Stimulated activated CD4-positive, alpha-beta T cell treated with anti-CD3 and anti-CD28 coated beads, Interleukin-1b, Interleukin-23, amount 100 ng/mL, for 1 hour (primary cell): ENCODE measurements around the gene SLC25A17.

Source experiments
- DNase-seq, 2 donors: peaks; one replicate each; pipeline ENCODE4 v3.0.0-alpha.2; 2020; ENCODE audit warnings: low read depth in 2 of 2

SLC25A17 gene

GRCh38 chr22:40758390-40758789 is 60.8 kb downstream of the SLC25A17 start:
- DNase-seq: no peak

DNA sequence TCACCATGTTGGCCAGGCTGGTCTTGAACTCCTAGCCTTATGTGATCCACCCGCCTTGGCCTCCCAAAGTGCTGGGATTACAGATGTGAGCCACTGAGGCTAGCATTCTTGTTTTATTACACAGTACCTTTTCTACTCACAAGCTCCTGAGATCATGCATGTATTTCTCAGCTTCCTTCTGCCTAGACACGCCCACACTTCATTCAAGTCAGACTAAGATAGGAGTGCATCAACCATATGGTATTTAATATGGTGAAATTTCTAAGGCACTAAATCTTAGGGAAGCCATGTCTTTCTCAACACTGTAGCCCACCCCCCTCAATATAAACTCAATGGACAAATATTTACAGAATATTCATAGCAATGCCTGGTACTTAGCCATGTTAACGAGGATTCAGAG is 62.1 kb downstream of the SLC25A17 start:
- no peak for DNase-seq

DNA sequence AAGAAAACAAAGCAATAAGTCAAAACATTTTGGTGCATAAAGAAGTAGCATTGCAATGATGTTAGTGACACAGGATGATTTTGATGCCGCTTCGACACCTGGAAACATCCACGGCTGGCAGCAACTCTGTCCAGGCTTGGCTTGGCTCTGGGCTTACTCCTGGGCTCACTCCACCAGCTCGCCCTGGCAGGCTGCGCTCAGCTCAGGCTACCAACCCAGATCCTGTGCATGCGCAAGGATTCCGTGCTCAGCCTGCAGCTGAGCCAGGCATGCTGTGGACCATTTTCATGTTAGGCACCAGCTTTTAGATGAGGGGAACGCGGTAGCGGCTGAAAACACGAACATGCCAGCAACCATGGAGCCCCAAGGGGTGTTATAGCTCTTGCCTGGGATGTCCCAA is 66.0 kb downstream of the SLC25A17 start:
- no peak for DNase-seq

- no peak for DNase-seq
Observed at GRCh38 chr22:40751250-40751649, 67.9 kb downstream of the SLC25A17 start.

DNA sequence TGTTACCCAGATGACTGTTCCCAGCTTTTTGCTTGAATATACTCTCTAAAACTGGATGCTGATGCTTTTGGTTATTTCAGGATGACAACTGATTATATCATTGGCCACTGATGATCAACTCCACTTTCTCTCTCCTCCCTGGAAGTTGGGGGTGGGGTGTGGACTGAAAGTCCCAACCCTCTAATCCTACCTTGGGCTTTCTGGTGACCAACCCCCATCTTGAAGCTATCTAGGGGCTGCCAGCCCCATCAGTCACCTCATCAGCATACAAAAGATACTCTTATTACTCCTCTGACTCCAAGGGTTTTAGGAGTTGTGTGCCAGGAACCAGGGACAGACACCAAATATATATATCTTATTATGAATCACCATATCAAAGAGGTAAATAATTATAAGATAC is 69.3 kb downstream of the SLC25A17 start:
- DNase-seq: no peak

GRCh38 chr22:40748388-40749355 is 70.5 kb downstream of the SLC25A17 start:
- no peak for DNase-seq

DNA sequence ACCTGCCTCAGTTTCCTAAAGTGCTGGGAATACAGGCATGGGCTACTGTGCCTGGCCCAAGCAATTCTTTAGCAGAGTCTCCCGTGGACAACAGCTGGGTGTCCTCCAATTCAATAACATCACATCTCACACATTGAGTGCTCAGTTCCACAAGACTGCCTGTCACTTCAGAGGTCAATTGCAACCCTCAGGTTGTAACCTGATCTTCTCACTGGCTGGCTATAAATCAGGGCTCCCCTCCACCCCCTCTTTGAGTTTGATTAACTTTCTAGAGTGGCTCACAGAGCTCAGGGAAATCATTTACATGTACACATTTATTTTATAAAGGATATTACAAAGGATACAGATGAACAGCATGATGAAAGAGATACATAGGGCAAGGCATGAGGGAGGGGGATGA is 71.8 kb downstream of the SLC25A17 start:
- no peak for DNase-seq

- DNase-seq: no peak
Observed at GRCh38 chr22:40746428-40747220, 72.5 kb downstream of the SLC25A17 start.

DNA sequence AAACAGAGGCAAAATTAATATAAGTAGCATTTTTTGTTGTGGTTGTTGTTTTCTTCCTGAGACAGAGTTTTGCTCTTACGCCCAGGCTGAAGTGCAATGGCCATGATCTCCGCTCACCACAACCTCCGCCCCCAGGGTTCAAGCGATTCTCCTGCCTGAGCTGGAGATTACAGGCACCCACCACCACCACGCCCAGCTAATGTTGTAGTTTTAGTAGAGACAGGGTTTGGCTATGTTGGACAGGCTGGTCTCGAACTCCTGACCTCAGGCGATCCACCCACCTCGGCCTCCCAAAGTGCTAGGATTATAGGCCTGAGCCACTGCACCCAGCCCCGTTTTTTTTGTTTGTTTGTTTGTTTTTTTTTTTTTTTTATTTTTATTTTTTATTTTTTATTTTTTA is 75.4 kb downstream of the SLC25A17 start:
- no peak for DNase-seq

GRCh38 chr22:40741116-40741515 is 78.0 kb downstream of the SLC25A17 start:
- DNase-seq: no peak

DNA sequence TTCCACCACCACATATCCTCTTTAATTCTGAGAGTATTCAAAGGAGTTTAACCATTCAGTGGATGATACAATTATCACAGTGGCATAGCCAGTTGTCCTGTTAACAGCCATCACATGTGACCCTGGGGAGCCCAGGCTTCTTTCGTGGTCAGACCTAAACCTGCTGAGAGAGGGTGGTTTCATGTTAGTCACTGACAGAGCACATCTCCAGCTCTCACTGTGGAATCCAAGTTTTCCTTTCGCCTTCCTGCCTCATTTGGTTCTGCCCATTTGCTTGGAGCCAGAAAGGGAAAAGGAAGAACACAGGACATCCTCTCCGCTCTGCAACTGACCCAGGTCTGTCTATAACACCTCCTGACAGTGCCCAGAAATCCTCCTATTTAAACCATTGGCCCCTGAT is 79.4 kb downstream of the SLC25A17 start:
- no peak for DNase-seq

- no peak for DNase-seq
Observed at GRCh38 chr22:40733919-40734318, 85.2 kb downstream of the SLC25A17 start.

DNA sequence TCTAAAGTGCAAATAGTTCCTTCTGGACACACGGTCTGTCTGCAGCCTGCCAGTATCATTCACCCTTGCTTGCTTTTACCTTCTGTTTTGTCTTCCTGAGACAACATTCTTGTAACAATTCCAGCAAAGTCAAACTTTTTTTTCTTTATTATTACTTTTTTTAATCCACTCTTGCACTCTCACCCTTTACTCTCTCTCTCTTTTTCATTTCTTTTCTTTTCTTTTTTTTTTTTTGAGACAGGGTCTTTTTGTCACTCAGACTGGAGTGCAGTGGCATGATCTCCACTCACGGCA is 86.2 kb downstream of the SLC25A17 start:
- no peak for DNase-seq

GRCh38 chr22:40729284-40729683 is 89.9 kb downstream of the SLC25A17 start:
- DNase-seq: no peak

DNA sequence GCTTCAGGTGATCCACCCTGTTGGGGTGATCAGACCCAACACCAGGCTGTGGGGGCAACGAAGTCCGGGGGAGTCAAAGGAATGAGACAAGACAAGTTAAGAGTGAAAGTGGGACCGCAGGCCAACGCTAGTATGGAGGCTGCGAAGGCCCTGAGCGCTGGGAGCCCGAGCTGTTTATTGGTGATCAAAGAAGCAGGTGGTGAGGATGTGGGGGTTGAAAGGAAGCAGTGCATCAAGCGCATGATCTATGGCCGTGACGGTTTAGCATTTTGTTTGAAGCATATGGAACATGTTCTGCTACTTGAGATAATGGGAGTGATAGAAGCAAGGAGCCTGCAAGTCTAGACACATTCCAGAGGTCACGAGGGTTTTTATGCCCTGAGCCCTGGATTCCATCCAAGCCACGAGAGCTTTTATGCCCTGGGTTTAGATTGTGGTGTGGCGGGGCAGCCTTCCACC is 90.4 kb downstream of the SLC25A17 start:
- DNase-seq: peak in 1 of 2 donors; percentile 38

GRCh38 chr22:40727964-40728615 is 91.1 kb downstream of the SLC25A17 start:
- no peak for DNase-seq

DNA sequence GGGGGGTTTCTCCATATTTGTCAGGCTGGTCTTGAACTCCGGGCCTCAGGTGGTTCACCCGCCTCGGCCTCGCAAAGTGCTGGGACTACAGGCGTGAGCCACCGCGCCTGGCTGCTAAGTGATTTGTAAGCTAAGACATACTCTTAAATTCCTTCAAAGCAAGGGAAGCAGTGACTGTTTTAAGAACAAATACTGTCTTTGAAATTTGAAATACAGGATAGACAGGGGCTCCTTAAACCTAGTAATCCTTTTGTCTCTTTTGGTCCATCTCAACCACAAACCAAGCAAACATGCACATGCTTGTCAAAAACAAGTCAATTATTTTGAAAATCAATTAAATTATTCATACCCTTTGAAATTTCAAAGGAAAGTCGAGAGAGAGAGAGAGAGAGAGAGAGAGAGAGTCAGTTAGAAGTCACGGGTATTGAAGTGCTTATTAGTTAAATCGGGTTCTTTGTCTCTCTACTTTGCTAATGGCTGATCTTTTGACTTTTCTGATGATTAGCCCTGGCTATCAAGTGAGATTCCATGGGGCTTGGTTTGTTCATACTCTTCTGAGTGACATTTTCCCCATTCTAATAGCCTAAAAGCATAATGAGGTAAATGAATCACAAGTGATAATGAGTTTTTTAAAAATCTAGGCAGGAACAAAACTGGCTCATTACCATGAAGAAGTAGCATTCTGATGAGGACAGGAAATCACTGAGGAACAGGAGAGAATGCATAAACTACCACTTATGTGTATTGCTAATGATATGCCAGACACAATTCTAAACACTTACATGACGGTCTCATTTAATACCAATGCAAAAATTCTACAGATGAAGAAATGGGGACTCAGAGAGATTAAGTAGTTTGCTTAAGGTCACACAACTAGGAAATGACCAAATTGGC is 91.8 kb downstream of the SLC25A17 start:
- no peak for DNase-seq

GRCh38 chr22:40726514-40726913 is 92.6 kb downstream of the SLC25A17 start:
- DNase-seq: no peak

- DNase-seq: no peak
Observed at GRCh38 chr22:40723396-40723933, 95.7 kb downstream of the SLC25A17 start.

DNA sequence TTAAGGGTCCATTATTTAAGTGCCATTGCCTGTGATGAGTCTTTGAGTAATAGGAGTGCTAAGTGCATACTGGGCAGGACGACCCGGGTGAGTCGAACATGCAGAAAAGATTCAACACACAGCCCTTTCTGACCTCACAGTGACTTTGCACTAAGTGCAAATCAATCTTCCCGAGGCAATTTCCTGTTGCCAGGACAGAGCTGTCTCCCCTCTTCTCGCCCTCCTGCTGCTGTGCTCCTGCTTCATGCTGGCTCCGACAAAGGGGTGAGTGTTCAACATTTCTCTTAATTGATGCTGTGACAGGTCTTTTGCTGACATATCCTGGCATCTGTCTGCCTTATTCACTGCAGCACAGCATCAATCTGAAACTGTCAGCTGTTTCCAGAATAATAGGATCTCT is 97.9 kb downstream of the SLC25A17 start:
- no peak for DNase-seq
